HG03045 (cell line): Measurements from ENCODE around the gene JAG1.

Experiments
- ATAC-seq: cut with Tn5 transposase; IDR thresholded peaks from one replicate; pipeline ENCODE4 v1.9.1; 2021; ENCODE audit warnings: mild to moderate bottlenecking, moderate library complexity; ENCODE audit not compliant: unreplicated experiment

The JAG1 gene

GRCh38 chr20:10669843-10670446 is 3.9 kb downstream of the JAG1 start:
- ATAC-seq: no peak

GRCh38 chr20:10668677-10669368 is 5.0 kb downstream of the JAG1 start:
- ATAC-seq: no peak

GRCh38 chr20:10667560-10668167 is 6.1 kb downstream of the JAG1 start:
- ATAC-seq: no peak

GRCh38 chr20:10667077-10667401 is 6.8 kb downstream of the JAG1 start:
- no peak for ATAC-seq

- no peak for ATAC-seq
Observed at GRCh38 chr20:10666221-10667076, 7.3 kb downstream of the JAG1 start.

GRCh38 chr20:10665791-10666190 is 8.0 kb downstream of the JAG1 start:
- ATAC-seq: no peak

- ATAC-seq: no peak
Observed at GRCh38 chr20:10665027-10665561, 8.7 kb downstream of the JAG1 start.

GRCh38 chr20:10663756-10664155 is 10.0 kb downstream of the JAG1 start:
- ATAC-seq: no peak

GRCh38 chr20:10662661-10663458 is 10.9 kb downstream of the JAG1 start:
- ATAC-seq: no peak

- ATAC-seq: no peak
Observed at GRCh38 chr20:10662151-10662550, 11.6 kb downstream of the JAG1 start.

GRCh38 chr20:10661261-10661660 is 12.5 kb downstream of the JAG1 start:
- no peak for ATAC-seq

- ATAC-seq: no peak
Observed at GRCh38 chr20:10660661-10661060, 13.1 kb downstream of the JAG1 start.

GRCh38 chr20:10659651-10660601 is 13.9 kb downstream of the JAG1 start:
- ATAC-seq: no peak

- ATAC-seq: no peak
Observed at GRCh38 chr20:10658876-10659632, 14.7 kb downstream of the JAG1 start.

- no peak for ATAC-seq
Observed at GRCh38 chr20:10658051-10658823, 15.6 kb downstream of the JAG1 start.

- ATAC-seq: no peak
Observed at GRCh38 chr20:10657453-10657852, 16.3 kb downstream of the JAG1 start.

GRCh38 chr20:10655720-10656669 is 17.8 kb downstream of the JAG1 start:
- ATAC-seq: no peak
